ENCODE results near the gene CACNB4. TPM values are rescaled to one million over a fixed set of nuclear protein-coding genes. Genes with fewer than 3 reads are reported as not detected.

CACNB4 gene
- total and polyA plus RNA-seq, 10 of the 15 experiments (the other 5 are each of a cell fraction or from before 2014, with no cell fraction given): 2.0 to 21.6 (median 9.3) TPM

DNA sequence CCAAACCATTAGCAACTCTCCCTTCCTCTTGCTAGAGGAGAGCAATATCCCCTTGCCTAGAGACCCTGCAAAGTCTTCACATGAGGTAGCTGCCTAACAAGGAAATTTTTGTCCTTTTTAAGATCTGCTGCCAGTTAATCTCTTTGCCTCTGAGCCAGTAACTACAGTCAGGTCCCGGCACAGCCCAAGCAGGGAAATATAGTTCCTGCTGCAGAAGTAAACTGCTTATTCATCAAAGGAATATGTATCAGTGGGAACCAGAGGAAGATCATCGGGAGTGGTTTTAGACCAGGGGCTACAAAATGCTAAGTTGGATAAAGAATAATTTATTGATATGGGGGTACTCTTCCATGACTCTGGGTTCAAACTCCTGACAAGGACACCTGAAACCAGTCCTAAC lies 30.6 kb downstream of the CACNB4 start:
- ChIA-PET SMC1A (ENCODE audit: uncharacterized antibody, unreplicated experiment) (no interaction called here), POLR2A (no interaction called here), CTCF (no interaction called here), RAD21 (ENCODE audit: unreplicated experiment) (no interaction called here)
- Histone ChIP-seq H3K27ac (ENCODE audit: control insufficient read depth, insufficient read depth) (no peak overlapping the region), H3K79me2 (ENCODE audit: control insufficient read depth, insufficient read depth, low read length) (no peaks in the 10 kb centered on the region), H4K20me1 (ENCODE audit: control insufficient read depth, insufficient read depth) (no peaks in the 10 kb centered on the region), H3K9ac (ENCODE audit: control insufficient read depth, insufficient read depth, low read length) (no peak overlapping the region), H3K9me3 (replicated peaks; ENCODE audit: control insufficient read depth, insufficient read depth, low read length) (no peaks in the 10 kb centered on the region; the same call in 2 of the 3 replicates), H3K36me3 (ENCODE audit: control insufficient read depth in 2 of 2, insufficient read depth in 2 of 2, low read length in 1 of 2) (no peaks in the 10 kb centered on the region), H2AFZ (ENCODE audit: control insufficient read depth, low read depth, low read length) (no peak overlapping the region; the same call in 1 of the 2 replicates), H3K27me3 (replicated peaks in 1 of 2; ENCODE audit: control insufficient read depth in 2 of 2, insufficient read depth in 2 of 2, low read length in 1 of 2) (no peaks in the 10 kb centered on the region), H3K4me1 (ENCODE audit: control insufficient read depth, insufficient read depth, low read length) (peaks cover 11% of the 10 kb centered on the region), H3K4me2 (ENCODE audit: control insufficient read depth, insufficient read depth) (no peak overlapping the region), H3K4me3 (no peak overlapping the region)
- FAIRE-seq: no peak
- in situ Hi-C loops (cut with MboI): no loop called here
- intact Hi-C loops (cut with micrococcal nuclease; ENCODE audit: unreplicated experiment): no loop called here
- BruUV-seq (replicated peaks): no TSS peak
- 96% methylated on average over 2 of the region's 2 CpGs for WGBS (ENCODE audit: insufficient coverage, insufficient replicate concordance, low lambda C conversion rate, missing lambda C conversion rate)
- TF ChIP-seq, protein P1, sequence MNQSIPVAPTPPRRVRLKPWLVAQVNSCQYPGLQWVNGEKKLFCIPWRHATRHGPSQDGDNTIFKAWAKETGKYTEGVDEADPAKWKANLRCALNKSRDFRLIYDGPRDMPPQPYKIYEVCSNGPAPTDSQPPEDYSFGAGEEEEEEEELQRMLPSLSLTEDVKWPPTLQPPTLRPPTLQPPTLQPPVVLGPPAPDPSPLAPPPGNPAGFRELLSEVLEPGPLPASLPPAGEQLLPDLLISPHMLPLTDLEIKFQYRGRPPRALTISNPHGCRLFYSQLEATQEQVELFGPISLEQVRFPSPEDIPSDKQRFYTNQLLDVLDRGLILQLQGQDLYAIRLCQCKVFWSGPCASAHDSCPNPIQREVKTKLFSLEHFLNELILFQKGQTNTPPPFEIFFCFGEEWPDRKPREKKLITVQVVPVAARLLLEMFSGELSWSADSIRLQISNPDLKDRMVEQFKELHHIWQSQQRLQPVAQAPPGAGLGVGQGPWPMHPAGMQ (IDR thresholded peaks at IDR 0.05; ENCODE audit: borderline replicate concordance): no peak
- TF ChIP-seq, protein P2, sequence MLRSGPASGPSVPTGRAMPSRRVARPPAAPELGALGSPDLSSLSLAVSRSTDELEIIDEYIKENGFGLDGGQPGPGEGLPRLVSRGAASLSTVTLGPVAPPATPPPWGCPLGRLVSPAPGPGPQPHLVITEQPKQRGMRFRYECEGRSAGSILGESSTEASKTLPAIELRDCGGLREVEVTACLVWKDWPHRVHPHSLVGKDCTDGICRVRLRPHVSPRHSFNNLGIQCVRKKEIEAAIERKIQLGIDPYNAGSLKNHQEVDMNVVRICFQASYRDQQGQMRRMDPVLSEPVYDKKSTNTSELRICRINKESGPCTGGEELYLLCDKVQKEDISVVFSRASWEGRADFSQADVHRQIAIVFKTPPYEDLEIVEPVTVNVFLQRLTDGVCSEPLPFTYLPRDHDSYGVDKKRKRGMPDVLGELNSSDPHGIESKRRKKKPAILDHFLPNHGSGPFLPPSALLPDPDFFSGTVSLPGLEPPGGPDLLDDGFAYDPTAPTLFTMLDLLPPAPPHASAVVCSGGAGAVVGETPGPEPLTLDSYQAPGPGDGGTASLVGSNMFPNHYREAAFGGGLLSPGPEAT (IDR thresholded peaks at IDR 0.05; ENCODE audit: low read depth): no peak
- TF ChIP-seq EP300 (IDR thresholded peaks at IDR 0.05; ENCODE audit: borderline replicate concordance in 1 of 2, control insufficient read depth in 1 of 2, low read depth in 2 of 2, low read length in 2 of 2) (no peak), TCF7 (IDR thresholded peaks at IDR 0.05; ENCODE audit: borderline replicate concordance) (no peak), FOXM1 (IDR thresholded peaks at IDR 0.05; ENCODE audit: low read depth, low read length) (no peak), ZZZ3 (IDR thresholded peaks at IDR 0.05; ENCODE audit: control insufficient read depth, insufficient read length, low read depth) (no peak), ETV6 (conservative IDR thresholded peaks at IDR 0.05 in 1 of 2, IDR thresholded peaks at IDR 0.05 in 1 of 2; ENCODE audit: borderline replicate concordance in 1 of 2, low read depth in 1 of 2) (no peak), SUZ12 (IDR thresholded peaks at IDR 0.05; ENCODE audit: unreplicated experiment) (no peak), ZNF207 (IDR thresholded peaks at IDR 0.05; ENCODE audit: borderline replicate concordance) (no peak), NR2C1 (IDR thresholded peaks at IDR 0.05) (no peak), NFXL1 (IDR thresholded peaks at IDR 0.05; ENCODE audit: borderline replicate concordance) (no peak)
- TF ChIP-seq, protein P3, sequence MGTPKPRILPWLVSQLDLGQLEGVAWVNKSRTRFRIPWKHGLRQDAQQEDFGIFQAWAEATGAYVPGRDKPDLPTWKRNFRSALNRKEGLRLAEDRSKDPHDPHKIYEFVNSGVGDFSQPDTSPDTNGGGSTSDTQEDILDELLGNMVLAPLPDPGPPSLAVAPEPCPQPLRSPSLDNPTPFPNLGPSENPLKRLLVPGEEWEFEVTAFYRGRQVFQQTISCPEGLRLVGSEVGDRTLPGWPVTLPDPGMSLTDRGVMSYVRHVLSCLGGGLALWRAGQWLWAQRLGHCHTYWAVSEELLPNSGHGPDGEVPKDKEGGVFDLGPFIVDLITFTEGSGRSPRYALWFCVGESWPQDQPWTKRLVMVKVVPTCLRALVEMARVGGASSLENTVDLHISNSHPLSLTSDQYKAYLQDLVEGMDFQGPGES (IDR thresholded peaks at IDR 0.05): no peak
- ATAC-seq: no peak
- DNase-seq (ENCODE audit: low read depth, low spot score): no peak
